ENCODE data around the gene NPHP1.
"Not testable (repeated sequence)": the region's sequence is repeated elsewhere in the genome, so short reads cannot be mapped to it uniquely, and the experiment has no call there.

The NPHP1 gene

GRCh38 chr2:110126086-110126773, 78.6 kb downstream of the NPHP1 start:
- no peak for DNase-seq (ENCODE audit: low spot score)

GRCh38 chr2:110124939-110125691, 79.7 kb downstream of the NPHP1 start:
- DNase-seq (ENCODE audit: low spot score), result no peak

- DNase-seq (ENCODE audit: low spot score), result no peak
Measured at GRCh38 chr2:110124038-110124825, 80.6 kb downstream of the NPHP1 start.

GRCh38 chr2:110121592-110121991, 83.2 kb downstream of the NPHP1 start:
- DNase-seq (ENCODE audit: low spot score), result no peak

- no peak for DNase-seq (ENCODE audit: low spot score)
Measured at GRCh38 chr2:110121052-110121334, 83.8 kb downstream of the NPHP1 start.

GRCh38 chr2:110120171-110121051, 84.4 kb downstream of the NPHP1 start:
- DNase-seq (ENCODE audit: low spot score), result no peak

- DNase-seq (ENCODE audit: low spot score), result no peak
Measured at GRCh38 chr2:110116033-110116710, 88.6 kb downstream of the NPHP1 start.

GRCh38 chr2:110115291-110116032, 89.4 kb downstream of the NPHP1 start, which contains the start of gene MALL:
MALL (minus strand) TSS chr2:110115822; CDS start chr2:110115792, 30 bp downstream.
- DNase-seq (ENCODE audit: low spot score), result no peak

- DNase-seq (ENCODE audit: low spot score), result no peak
Measured at GRCh38 chr2:110114831-110115255, 90.0 kb downstream of the NPHP1 start.

- no peak for DNase-seq (ENCODE audit: low spot score)
Measured at GRCh38 chr2:110113961-110114591, 90.7 kb downstream of the NPHP1 start.

- DNase-seq (ENCODE audit: low spot score), result not testable (repeated sequence)
Measured at GRCh38 chr2:110108291-110108690, 96.5 kb downstream of the NPHP1 start.

- no peak for DNase-seq (ENCODE audit: low spot score)
Measured at GRCh38 chr2:110107092-110108079, 97.4 kb downstream of the NPHP1 start.

- no peak for DNase-seq (ENCODE audit: low spot score)
Measured at GRCh38 chr2:110106642-110107041, 98.2 kb downstream of the NPHP1 start.

- no peak for DNase-seq (ENCODE audit: low spot score)
Measured at GRCh38 chr2:110105608-110106467, 99.0 kb downstream of the NPHP1 start.

GRCh38 chr2:110105183-110105582, 99.6 kb downstream of the NPHP1 start:
- DNase-seq (ENCODE audit: low spot score), result no peak

GRCh38 chr2:110104025-110104771, 100.6 kb downstream of the NPHP1 start:
- no peak for DNase-seq (ENCODE audit: low spot score)

All from left forelimb (tissue), 1 donor.